CD4-positive, alpha-beta T cell (primary cell): ENCODE measurements around the gene MGME1. TPM values are rescaled to one million over a fixed set of nuclear protein-coding genes. Genes with fewer than 3 reads are reported as not detected.

Experiments used
- ATAC-seq: fragments of 200-7000 bp; cut with Tn5 transposase; one replicate; pipeline ENCODE4 v1.10.0; 2022; ENCODE audit warnings: mild to moderate bottlenecking; ENCODE audit not compliant: poor library complexity
- CTCF ChIA-PET: fragments of 350-600 bp; sonication (Branson Sonifier 250); formaldehyde crosslinking; loops from one replicate; lab custom pipeline; 2021; ENCODE audit warnings: antibody characterized with exemption, inconsistent platforms; lab: Charles Lee
- POLR2A ChIA-PET: fragments of 350-600 bp; sonication (Branson Sonifier 250); formaldehyde crosslinking; loops from one replicate; lab custom pipeline; 2021; ENCODE audit warnings: antibody characterized with exemption, inconsistent platforms; lab: Charles Lee
- DNase-seq, 14 experiments: peaks; one replicate each; pipeline ENCODE4 v3.0.0-alpha.2; 2013 to 2020; ENCODE audit warnings: mixed read lengths in 2 of 14
- H3K27ac ChIP-seq, 2 donors: one replicate each; pipeline versions ENCODE4 v1.5.1 to v1.7.0; 2013; ENCODE audit warnings: low read length in 2 of 2, low read depth in 1 of 2, mild to moderate bottlenecking in 1 of 2
- H3K27me3 ChIP-seq, 2 experiments: 1 replicate in 1 of 2; 2 replicates in 1 of 2; pipeline versions ENCODE4 v1.6.1 to v1.7.0; 2013; ENCODE audit warnings: low read length in 2 of 2, control low read depth in 1 of 2, mild to moderate bottlenecking in 1 of 2, moderate library complexity in 1 of 2; ENCODE audit not compliant: insufficient read depth in 2 of 2, control insufficient read depth in 1 of 2
- H3K36me3 ChIP-seq: one replicate; pipeline ENCODE4 v1.6.1; 2013; ENCODE audit warnings: low read length, control low read depth; ENCODE audit not compliant: insufficient read depth
- H3K4me1 ChIP-seq: one replicate; pipeline ENCODE4 v1.6.1; 2013; ENCODE audit warnings: low read length, control low read depth; ENCODE audit not compliant: insufficient read depth
- H3K4me3 ChIP-seq: one replicate; pipeline ENCODE4 v1.5.1; 2013; ENCODE audit warnings: mild to moderate bottlenecking, low read length, moderate library complexity
- H3K9me3 ChIP-seq, 2 experiments: 1 replicate in 1 of 2; 2 replicates in 1 of 2; pipeline versions ENCODE4 v1.6.1 to v1.7.0; 2013; ENCODE audit warnings: low read length in 2 of 2, mild to moderate bottlenecking in 2 of 2, control low read depth in 1 of 2, moderate library complexity in 1 of 2; ENCODE audit not compliant: control insufficient read depth in 1 of 2, insufficient read depth in 1 of 2
- H3K27ac Mint-ChIP-seq: one replicate; pipeline ENCODE4 v1.8.0; 2020; ENCODE audit warnings: mixed read lengths
- H3K27me3 Mint-ChIP-seq: one replicate; pipeline ENCODE4 v1.8.0; 2021; ENCODE audit warnings: mixed read lengths
- H3K36me3 Mint-ChIP-seq: one replicate; pipeline ENCODE4 v1.8.0; 2021; ENCODE audit warnings: low read depth, mixed read lengths
- H3K4me1 Mint-ChIP-seq: one replicate; pipeline ENCODE4 v1.8.0; 2021; ENCODE audit warnings: low read depth, mixed read lengths
- H3K4me3 Mint-ChIP-seq: one replicate; pipeline ENCODE4 v1.8.0; 2020; ENCODE audit warnings: mild to moderate bottlenecking, mixed read lengths
- H3K9me3 Mint-ChIP-seq: one replicate; pipeline ENCODE4 v1.8.0; 2020; ENCODE audit warnings: mixed read lengths
- CTCF ChIP-seq: fragments of 200-600 bp; IDR thresholded peaks from one replicate; pipeline ENCODE4 v1.8.0; 2022; ENCODE audit warnings: antibody characterized with exemption, mild to moderate bottlenecking
- intact Hi-C, 2 experiments: fragments of 100-400 bp; cut with DNase I in 1 of 2; cut with micrococcal nuclease in 1 of 2; formaldehyde crosslinking; loops; one replicate each; pipeline versions ENCODE4 v1.15.1 to v1.9.0; 2023 to 2025; cut with DNase I, micrococcal nuclease
- total RNA-seq, 174 experiments: library from RNA in 2 of 174; stranded (reverse) in 2 of 174; gene quantifications; one replicate each; pipeline ENCODE4 v1.2.3 and lab custom pipeline; 2021 to 2026

Gene MGME1
- total RNA-seq, 2 experiments from 2014 or later, result 4.5 to 4.6 TPM

DNA sequence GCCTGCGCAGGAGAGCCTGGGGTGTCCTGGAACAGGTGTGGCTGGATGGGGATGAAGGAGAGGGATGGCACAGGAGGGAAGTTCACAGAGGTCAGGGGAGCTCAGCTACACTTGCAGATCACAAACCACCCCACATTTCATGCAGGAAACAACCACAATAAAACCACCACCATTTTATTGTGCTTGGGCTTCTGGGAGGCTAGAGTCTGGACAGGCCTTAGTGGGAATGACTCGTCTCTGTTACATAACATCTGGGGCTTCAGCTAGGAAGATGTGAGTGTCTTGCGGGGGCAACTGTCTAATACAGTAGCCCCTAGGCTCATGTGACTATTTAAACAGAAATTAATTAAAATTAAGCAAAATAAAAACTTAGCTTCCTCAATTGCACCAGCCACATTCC is 33.6 kb upstream of the MGME1 start:
- H3K27me3 ChIP-seq, result no peaks in the 10 kb centered on the region
- POLR2A ChIA-PET, result no interaction called here

DNA sequence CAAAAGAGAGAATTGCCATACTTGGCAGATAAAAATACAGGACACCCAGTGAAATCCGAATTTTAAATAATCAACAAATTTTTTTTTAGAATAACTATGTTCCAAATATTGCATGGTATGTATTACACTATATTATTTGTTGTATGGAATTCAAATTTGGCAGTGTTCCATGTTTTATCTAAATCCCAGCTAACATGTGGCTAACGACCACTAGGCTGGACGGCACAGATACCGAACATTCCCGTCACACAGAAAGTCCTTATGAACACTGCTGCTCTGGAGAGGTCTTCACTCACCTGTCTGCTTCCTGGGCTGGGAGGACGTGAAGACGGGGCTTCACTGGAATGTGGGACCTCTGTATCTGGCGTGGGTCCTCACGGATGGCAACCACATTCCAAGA is 33.1 kb upstream of the MGME1 start:
- Mint-ChIP-seq H3K4me3 (no peak overlapping the region), H3K4me1 (peaks cover 11% of the 10 kb centered on the region), H3K27ac (no peak overlapping the region), H3K9me3 (no peaks in the 10 kb centered on the region), H3K27me3 (no peaks in the 10 kb centered on the region), H3K36me3 (peaks cover 6% of the 10 kb centered on the region)
- POLR2A ChIA-PET, result no interaction called here
- no peaks in the 10 kb centered on the region for H3K36me3 ChIP-seq
- DNase-seq, result no peak
- no peak overlapping the region for H3K4me3 ChIP-seq
- peaks cover 12% of the 10 kb centered on the region for H3K4me1 ChIP-seq
- H3K9me3 ChIP-seq, result peaks cover 0 to 7% of the 10 kb centered on the region in 2 experiments
- no peak for ATAC-seq
- H3K27me3 ChIP-seq, result no peaks in the 10 kb centered on the region
- CTCF ChIA-PET, result no interaction called here
- intact Hi-C loops, result no loop called here
- TF ChIP-seq CTCF, result no peak
- H3K27ac ChIP-seq, result no peak overlapping the region

More for the DNA sequence above, 33.6 kb upstream of the MGME1 start:
- ATAC-seq (no peak), DNase-seq (no peak)
- TF ChIP-seq CTCF, result no peak
- CTCF ChIA-PET, result no interaction called here
- intact Hi-C loops, result no loop called here
- H3K9me3 ChIP-seq, result peaks cover 0 to 7% of the 10 kb centered on the region in 2 experiments
- no peak overlapping the region for H3K27ac Mint-ChIP-seq
- H3K27ac ChIP-seq, result no peak overlapping the region
- no peaks in the 10 kb centered on the region for H3K36me3 Mint-ChIP-seq
- no peak overlapping the region for H3K4me3 ChIP-seq
- no peaks in the 10 kb centered on the region for H3K36me3 ChIP-seq
- H3K9me3 Mint-ChIP-seq, result no peaks in the 10 kb centered on the region
- H3K4me3 Mint-ChIP-seq, result no peak overlapping the region
- no peaks in the 10 kb centered on the region for H3K27me3 Mint-ChIP-seq
- peaks cover 11% of the 10 kb centered on the region for H3K4me1 Mint-ChIP-seq
- H3K4me1 ChIP-seq, result peaks cover 12% of the 10 kb centered on the region

GRCh38 chr20:17936286-17936760 is 32.5 kb upstream of the MGME1 start:
- Histone ChIP-seq H3K4me3 (no peak overlapping the region), H3K9me3 (peaks cover 0 to 3% of the 10 kb centered on the region in 2 experiments), H3K27ac (no peak overlapping the region), H3K27me3 (no peaks in the 10 kb centered on the region), H3K4me1 (peaks cover 12% of the 10 kb centered on the region), H3K36me3 (peaks cover 5% of the 10 kb centered on the region)
- CTCF ChIA-PET, result no interaction called here
- Mint-ChIP-seq H3K36me3 (peaks cover 11% of the 10 kb centered on the region), H3K27me3 (no peaks in the 10 kb centered on the region), H3K4me3 (no peak overlapping the region), H3K9me3 (no peaks in the 10 kb centered on the region), H3K4me1 (peaks cover 11% of the 10 kb centered on the region), H3K27ac (no peak overlapping the region)
- POLR2A ChIA-PET, result no interaction called here
- intact Hi-C loops, result no loop called here
- no peak for DNase-seq
- no peak for TF ChIP-seq CTCF
- no peak for ATAC-seq
